Lung (tissue), 12 donors: ENCODE results near the gene EME2. TPM values are rescaled to one million over a fixed set of nuclear protein-coding genes. Genes with fewer than 3 reads are reported as not detected.
A peak's percentile ranks its signal among the peaks of the same experiment; 100 is the strongest.

Source experiments
- ATAC-seq: fragments of 200-7000 bp; cut with Tn5 transposase; one replicate; pipeline ENCODE4 v1.9.1; 2020; ENCODE audit warnings: moderate number of reproducible peaks; ENCODE audit not compliant: insufficient read depth, low FRiP score
- DNase-seq, 3 donors: peaks; one replicate each; pipeline ENCODE4 v3.0.0-alpha.2; 2013 to 2017
- H3K27ac ChIP-seq, 2 donors: one replicate each; pipeline ENCODE4 v1.5.1; 2013; ENCODE audit warnings: mild to moderate bottlenecking in 2 of 2, moderate library complexity in 2 of 2, control low read depth in 1 of 2, inconsistent platforms in 1 of 2, low read depth in 1 of 2, low read length in 1 of 2
- H3K27me3 ChIP-seq, 3 donors: one replicate each; pipeline ENCODE4 v1.5.1; 2013; ENCODE audit warnings: low read length in 2 of 3; ENCODE audit not compliant: control insufficient read depth in 3 of 3, insufficient read depth in 3 of 3
- H3K36me3 ChIP-seq, 4 donors: one replicate each; pipeline ENCODE4 v1.5.1; 2013; ENCODE audit warnings: low read length in 4 of 4, mild to moderate bottlenecking in 1 of 4, moderate library complexity in 1 of 4; ENCODE audit not compliant: control insufficient read depth in 4 of 4, insufficient read depth in 4 of 4
- H3K4me1 ChIP-seq, 5 donors: one replicate each; pipeline ENCODE4 v1.5.1; 2013; ENCODE audit warnings: low read length in 5 of 5, mild to moderate bottlenecking in 2 of 5, moderate library complexity in 1 of 5; ENCODE audit not compliant: control insufficient read depth in 5 of 5, insufficient read depth in 5 of 5
- H3K4me3 ChIP-seq: one replicate; pipeline ENCODE4 v1.5.1; 2013; ENCODE audit warnings: mild to moderate bottlenecking, control low read depth, moderate library complexity
- H3K9ac ChIP-seq, 2 donors: one replicate each; pipeline ENCODE4 v1.5.1; 2013; ENCODE audit warnings: low read length in 2 of 2, control low read depth in 1 of 2; ENCODE audit not compliant: insufficient read depth in 1 of 2
- H3K9me3 ChIP-seq, 4 donors: one replicate each; pipeline ENCODE4 v1.5.1; 2013; ENCODE audit warnings: low read length in 3 of 4, mild to moderate bottlenecking in 1 of 4, moderate library complexity in 1 of 4; ENCODE audit not compliant: control insufficient read depth in 4 of 4, insufficient read depth in 3 of 4
- WGBS, 2 donors: extraction: QIAGEN DNeasy Blood & Tissue Kit; methylation state at CpG; one replicate each; pipeline ENCODE4 v1.1.7; 2013; 5-methylcytosine and 5-hydroxymethylcytosine counted together
- polyA plus RNA-seq, 2 donors: library from polyadenylated mRNA; stranded (reverse); fragments of 200-250 nt; gene quantifications; one replicate each; pipeline ENCODE4 v1.2.1, GENCODE V29; 2013
- total RNA-seq, 2 donors: library from RNA; depleted of rRNA in 1 of 2; stranded (reverse); fragments of >200 nt in 1 of 2; gene quantifications; one replicate each; pipeline ENCODE4 v1.2.1, GENCODE V29; 2014 to 2021
- TF ChIP-seq, protein P1 (sequence below): IDR thresholded peaks from 2 replicates; pipeline ENCODE4 v1.5.1; 2012; ENCODE audit warnings: mild to moderate bottlenecking; ENCODE audit errors: control extremely low read depth, extremely low read depth
- donor health status: control.
- donor health status: control.
- donor health status: Bipolar disorder and iron deficiency.
- donor health status: healthy.
- donor health status: DM: yes; HTN: yes; CAD: no.

Gene EME2
- total and polyA plus RNA-seq, 4 donors = 8.6 to 30.2 (median 9.8) TPM

DNA sequence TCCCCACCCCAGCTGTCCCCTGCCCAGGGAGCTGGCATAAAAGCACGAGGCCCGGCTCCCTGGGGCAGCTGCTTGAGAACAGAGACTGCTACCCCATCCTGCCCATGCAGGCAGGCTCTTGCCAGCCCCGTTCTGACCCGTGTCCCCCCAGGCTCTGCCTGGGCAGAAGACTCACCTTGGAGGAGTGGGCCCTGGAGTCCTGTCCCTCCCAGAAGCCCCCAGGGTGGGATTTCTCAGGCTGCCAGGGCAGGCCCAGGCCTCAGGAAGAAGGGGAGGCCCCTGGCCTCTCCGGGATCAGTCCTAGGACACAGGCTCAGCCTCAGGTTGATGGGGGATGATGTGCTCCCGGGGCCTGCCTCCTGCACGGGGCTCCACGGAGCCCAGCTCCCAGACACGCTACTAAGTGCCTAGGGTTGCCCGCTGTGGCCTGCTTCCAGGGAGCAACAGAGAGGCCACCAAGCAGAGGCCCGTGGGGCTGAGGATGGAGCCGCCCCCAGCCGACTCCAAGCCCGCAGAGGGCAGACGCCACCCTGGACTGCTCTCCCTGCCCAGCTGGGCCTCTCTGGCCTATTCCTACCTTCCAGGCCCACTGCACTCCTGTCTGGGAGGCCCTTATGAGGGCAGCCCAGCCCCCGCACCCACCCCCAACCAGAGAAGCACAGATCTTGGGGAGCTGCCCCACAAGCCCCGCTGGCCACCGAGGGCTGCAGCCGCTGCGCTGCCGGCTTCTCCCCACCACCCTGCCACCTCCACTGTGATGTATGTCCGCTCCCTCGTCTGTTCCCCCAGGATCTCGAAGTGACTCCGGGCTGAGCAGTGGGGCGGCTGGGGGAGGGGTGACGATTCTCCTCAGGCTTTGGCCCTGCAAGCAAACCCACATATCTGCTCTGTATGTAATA, 3.0 kb upstream of the EME2 start:
- H3K27me3 ChIP-seq = no peaks in the 10 kb centered on the region
- DNase-seq (no peak), ATAC-seq (no peak)
- 83 to 89% methylated on average over 25 to 27 of the region's 27 CpGs for WGBS, 2 donors
- no peak overlapping the region for H3K9ac ChIP-seq
- H3K9me3 ChIP-seq = no peaks in the 10 kb centered on the region
- peaks cover 0 to 27% (median 0%) of the 10 kb centered on the region in 5 donors for H3K4me1 ChIP-seq
- H3K27ac ChIP-seq = peak overlapping the region in 1 of 2 donors; percentile 5
- no peak overlapping the region for H3K4me3 ChIP-seq
- TF ChIP-seq, protein P1, sequence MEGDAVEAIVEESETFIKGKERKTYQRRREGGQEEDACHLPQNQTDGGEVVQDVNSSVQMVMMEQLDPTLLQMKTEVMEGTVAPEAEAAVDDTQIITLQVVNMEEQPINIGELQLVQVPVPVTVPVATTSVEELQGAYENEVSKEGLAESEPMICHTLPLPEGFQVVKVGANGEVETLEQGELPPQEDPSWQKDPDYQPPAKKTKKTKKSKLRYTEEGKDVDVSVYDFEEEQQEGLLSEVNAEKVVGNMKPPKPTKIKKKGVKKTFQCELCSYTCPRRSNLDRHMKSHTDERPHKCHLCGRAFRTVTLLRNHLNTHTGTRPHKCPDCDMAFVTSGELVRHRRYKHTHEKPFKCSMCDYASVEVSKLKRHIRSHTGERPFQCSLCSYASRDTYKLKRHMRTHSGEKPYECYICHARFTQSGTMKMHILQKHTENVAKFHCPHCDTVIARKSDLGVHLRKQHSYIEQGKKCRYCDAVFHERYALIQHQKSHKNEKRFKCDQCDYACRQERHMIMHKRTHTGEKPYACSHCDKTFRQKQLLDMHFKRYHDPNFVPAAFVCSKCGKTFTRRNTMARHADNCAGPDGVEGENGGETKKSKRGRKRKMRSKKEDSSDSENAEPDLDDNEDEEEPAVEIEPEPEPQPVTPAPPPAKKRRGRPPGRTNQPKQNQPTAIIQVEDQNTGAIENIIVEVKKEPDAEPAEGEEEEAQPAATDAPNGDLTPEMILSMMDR = no peak
- H3K36me3 ChIP-seq = peaks cover 6 to 47% (median 16%) of the 10 kb centered on the region in 4 donors

DNA sequence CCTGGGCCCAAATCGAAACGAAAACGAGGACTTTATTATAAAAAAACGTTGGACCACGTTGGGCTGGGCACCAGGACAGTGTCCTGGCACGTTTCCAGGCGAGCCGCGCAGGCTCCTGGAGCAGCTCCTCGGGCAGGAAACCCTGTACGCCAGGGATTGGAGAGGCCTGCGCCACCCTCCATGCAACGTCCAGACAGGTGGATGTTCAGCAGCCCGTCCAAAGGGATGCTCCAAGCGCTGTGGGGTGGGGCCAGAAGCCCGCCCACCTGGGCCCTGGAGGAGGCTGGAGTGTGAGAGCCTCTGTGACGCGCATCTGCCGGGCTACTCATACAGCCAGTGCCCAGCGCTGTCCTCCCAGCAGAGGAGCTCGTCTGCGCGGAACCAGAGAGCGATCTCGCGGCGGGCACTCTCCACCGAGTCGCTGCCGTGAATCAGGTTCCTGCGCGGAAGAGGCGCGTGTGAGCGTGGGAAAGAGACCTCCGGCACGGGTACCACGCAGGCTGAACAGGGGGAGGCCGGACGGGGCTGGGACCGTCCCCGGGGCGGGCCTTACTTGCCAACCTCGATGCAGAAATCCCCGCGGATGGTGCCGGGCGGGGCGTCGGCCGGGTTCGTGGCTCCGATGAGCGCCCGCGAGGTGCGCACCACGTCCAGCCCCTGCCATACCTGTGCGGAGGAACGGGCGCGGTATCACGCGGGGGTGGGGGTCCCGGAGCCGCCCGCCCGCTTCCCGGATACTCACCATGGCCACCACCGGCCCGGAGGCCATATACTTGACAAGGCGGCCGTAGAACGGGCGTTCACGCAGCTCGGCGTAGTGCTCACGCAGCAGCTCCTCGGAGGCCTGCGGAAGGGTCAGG, 2.1 kb upstream of the EME2 start:
- Histone ChIP-seq H3K27me3 (no peaks in the 10 kb centered on the region), H3K36me3 (peaks cover 6 to 40% (median 9%) of the 10 kb centered on the region in 4 donors), H3K4me1 (peaks cover 0 to 28% (median 0%) of the 10 kb centered on the region in 5 donors), H3K4me3 (peak overlapping the region; percentile 72), H3K27ac (peak overlapping the region; percentile 17 to 68), H3K9me3 (no peaks in the 10 kb centered on the region), H3K9ac (no peak overlapping the region)
- ATAC-seq = no peak
- TF ChIP-seq, protein P1 = no peak
- WGBS, 2 donors = 11 to 22% methylated on average over 73 to 81 of the region's 81 CpGs
- DNase-seq = peak in 1 of 3 donors; percentile 35

- H3K4me1 ChIP-seq = peaks cover 0 to 28% (median 0%) of the 10 kb centered on the region in 5 donors
- TF ChIP-seq, protein P1 = no peak
- peaks cover 2 to 40% (median 7%) of the 10 kb centered on the region in 4 donors for H3K36me3 ChIP-seq
- DNase-seq (peak; percentile 49 to 67 (median 62)), ATAC-seq (peak; percentile 52)
- H3K4me3 ChIP-seq = peak within 1 kb of the TSS; percentile 95
- H3K9ac ChIP-seq = no peak within 1 kb of the TSS
- WGBS, 2 donors = 1% methylated on average over 46 to 79 of the region's 79 CpGs
- no peaks in the 10 kb centered on the region for H3K9me3 ChIP-seq
- peak within 1 kb of the TSS; percentile 17 to 81 for H3K27ac ChIP-seq
- no peaks in the 10 kb centered on the region for H3K27me3 ChIP-seq
Measured at GRCh38 chr16:1771188-1771863, 1.3 kb upstream of the EME2 start, which contains the start of gene NME3. Gene NME3 (minus strand): TSS chr16:1771543. CDS start chr16:1771534, 9 bp downstream.
